HUES64 (cell line): ENCODE measurements around the gene MMRN1.

Source experiments
- H3K27ac ChIP-seq: 2 replicates; pipeline ENCODE4 v1.7.0; 2013; ENCODE audit warnings: low read depth, low read length, inconsistent platforms
- H3K27me3 ChIP-seq: 2 replicates; pipeline ENCODE4 v1.6.1; 2013; ENCODE audit warnings: mild to moderate bottlenecking, low read length; ENCODE audit not compliant: insufficient read depth
- H3K36me3 ChIP-seq: 2 replicates; pipeline ENCODE4 v1.6.1; 2013; ENCODE audit warnings: mild to moderate bottlenecking, low read length; ENCODE audit not compliant: insufficient read depth
- H3K4me1 ChIP-seq: 2 replicates; pipeline ENCODE4 v1.6.1; 2013; ENCODE audit warnings: mild to moderate bottlenecking, low read length, moderate library complexity; ENCODE audit not compliant: insufficient read depth
- H3K4me3 ChIP-seq: 2 replicates; pipeline ENCODE4 v1.5.1; 2013; ENCODE audit warnings: mild to moderate bottlenecking, low read length, moderate library complexity
- H3K9ac ChIP-seq: 2 replicates; pipeline ENCODE4 v1.6.1; 2013; ENCODE audit warnings: mild to moderate bottlenecking, low read depth, low read length
- H3K9me3 ChIP-seq: 2 replicates; pipeline ENCODE4 v1.6.1; 2013; ENCODE audit warnings: low read depth, low read length; ENCODE audit not compliant: insufficient read depth
- WGBS: fragments of 150-250, 120-280 bp; methylation state at CpG from one replicate; pipeline ENCODE4 v1.1.7; 2013; ENCODE audit warnings: missing lambda C conversion rate; 5-methylcytosine and 5-hydroxymethylcytosine counted together

MMRN1 gene

DNA sequence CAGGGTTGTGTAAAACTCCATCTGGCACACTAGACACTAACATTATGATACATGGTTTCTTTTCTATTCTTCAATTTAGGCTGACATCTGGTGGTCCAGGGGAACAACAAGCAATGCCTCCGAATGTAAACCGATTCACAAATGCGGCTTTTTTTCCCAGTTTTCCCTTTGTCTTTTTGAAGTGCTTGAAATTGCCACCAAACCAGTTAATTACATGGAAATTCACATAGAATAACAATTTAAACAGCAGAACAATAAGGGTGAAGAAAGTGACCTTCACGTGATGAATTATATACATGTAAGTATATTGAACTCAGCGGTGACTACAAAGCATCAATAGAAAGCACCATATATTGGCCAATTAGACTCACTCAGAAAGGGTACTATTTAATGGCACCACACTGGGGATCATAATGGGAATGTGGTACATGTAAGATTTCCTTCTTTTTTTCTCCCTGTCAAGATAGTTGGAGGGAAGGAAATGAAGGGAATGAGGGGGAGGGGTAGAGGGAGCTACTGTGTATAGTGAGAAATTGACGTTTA, 103.9 kb downstream of the MMRN1 start:
- Histone ChIP-seq H3K4me1 (peaks cover 15% of the 10 kb centered on the region), H3K27me3 (no peaks in the 10 kb centered on the region), H3K9ac (no peak overlapping the region), H3K4me3 (no peak overlapping the region), H3K27ac (no peak overlapping the region), H3K9me3 (no peaks in the 10 kb centered on the region), H3K36me3 (no peaks in the 10 kb centered on the region)
- 74% methylated on average over 5 of the region's 6 CpGs for WGBS

DNA sequence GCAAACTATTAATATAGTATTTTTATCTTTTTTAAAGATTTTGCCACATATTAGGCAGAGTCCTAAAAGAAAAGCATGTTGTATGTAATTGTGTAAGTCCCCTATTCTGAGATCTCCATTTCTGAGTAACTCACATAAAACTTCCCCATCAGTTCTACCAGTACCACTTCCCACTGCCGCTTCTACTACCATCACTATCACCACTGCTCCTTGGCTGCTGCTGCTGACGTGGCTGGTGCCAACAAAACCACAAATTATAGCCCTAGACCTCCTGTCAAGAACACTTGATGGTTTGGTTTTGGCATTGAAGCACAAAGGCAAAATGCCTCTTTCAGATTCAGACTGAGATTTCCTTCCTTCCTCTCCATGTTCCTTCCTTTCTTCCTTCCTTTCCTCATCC, 106.4 kb downstream of the MMRN1 start:
- H3K4me1 ChIP-seq = peaks cover 12% of the 10 kb centered on the region
- H3K36me3 ChIP-seq = no peaks in the 10 kb centered on the region
- 41% methylated on average over 2 of the region's 2 CpGs for WGBS
- H3K9me3 ChIP-seq = no peaks in the 10 kb centered on the region
- no peaks in the 10 kb centered on the region for H3K27me3 ChIP-seq
- H3K9ac ChIP-seq = no peak overlapping the region
- H3K4me3 ChIP-seq = no peak overlapping the region
- H3K27ac ChIP-seq = no peak overlapping the region

DNA sequence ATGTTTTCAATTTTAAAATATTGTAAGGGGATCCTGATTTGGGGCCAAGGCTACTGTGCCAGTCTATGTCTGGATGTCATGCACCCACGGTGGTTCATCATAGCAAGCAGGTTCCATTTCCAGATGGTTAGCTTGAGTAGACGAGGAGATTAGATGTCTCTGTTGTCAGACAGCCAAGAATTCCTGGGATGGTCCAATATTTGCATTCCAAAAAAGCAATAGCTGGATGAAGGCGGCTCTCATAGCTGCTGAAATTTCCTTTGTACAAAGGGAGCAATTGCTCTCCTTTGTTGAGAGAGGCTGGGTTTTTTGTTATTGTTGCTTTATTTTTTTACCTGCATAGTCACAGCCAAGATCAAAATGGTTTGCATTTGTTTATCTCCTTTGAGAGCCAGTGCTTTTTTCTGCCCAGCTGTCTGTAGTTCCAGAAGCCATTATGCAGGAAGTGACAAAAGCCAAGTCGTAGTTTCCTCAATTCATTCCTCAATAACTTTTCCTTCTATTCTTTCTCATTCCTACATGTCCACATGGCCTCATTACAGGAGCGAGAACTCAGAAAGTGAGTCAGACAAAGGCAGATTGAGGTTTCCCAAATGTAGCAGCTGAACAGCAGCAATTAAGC, 107.9 kb downstream of the MMRN1 start:
- H3K27ac ChIP-seq = no peak overlapping the region
- H3K27me3 ChIP-seq = no peaks in the 10 kb centered on the region
- no peak overlapping the region for H3K4me3 ChIP-seq
- H3K4me1 ChIP-seq = peaks cover 7% of the 10 kb centered on the region; the same call in 1 of the 2 replicates
- no peaks in the 10 kb centered on the region for H3K36me3 ChIP-seq
- H3K9ac ChIP-seq = no peak overlapping the region
- no peaks in the 10 kb centered on the region for H3K9me3 ChIP-seq
- WGBS = 85% methylated on average over 5 of the region's 5 CpGs
